OCI-LY1 (cell line): Measurements from ENCODE around the gene SPATA16.

Source experiments
- CTCF ChIP-seq: fragments of 200-600 bp; sonication (generic), shearing (Covaris generic); IDR thresholded peaks from 2 replicates; pipeline ENCODE4 v1.5.1; 2017; ENCODE audit warnings: mild to moderate bottlenecking, antibody characterized with exemption, low read length, moderate library complexity, mixed read lengths
- EZH2 ChIP-seq: fragments of 200-600 bp; sonication (generic), shearing (Covaris generic); IDR thresholded peaks from 2 replicates; pipeline ENCODE4 v1.8.0; 2017; ENCODE audit warnings: borderline replicate concordance, mixed run types, mild to moderate bottlenecking, antibody characterized with exemption, low read length, moderate library complexity, mixed read lengths

DNA sequence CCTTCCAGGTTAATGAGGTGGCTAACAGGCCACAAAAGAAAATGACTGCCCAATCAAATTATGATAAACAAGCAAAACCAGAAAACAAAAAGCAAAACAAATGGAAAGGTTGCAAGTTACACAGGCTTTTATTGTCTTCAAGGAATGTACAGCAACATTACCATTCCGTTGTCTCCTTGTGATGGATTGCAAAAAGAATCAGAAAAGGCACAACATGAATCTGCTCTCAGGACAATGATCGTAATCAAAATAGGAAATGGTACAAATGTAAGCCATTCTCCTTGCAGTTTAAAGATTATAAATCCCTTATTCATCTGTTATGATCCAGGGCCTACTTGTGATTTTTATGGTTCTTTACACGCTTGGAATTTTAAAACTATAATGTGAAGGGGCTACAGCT lies 264.7 kb downstream of the SPATA16 start:
- TF ChIP-seq CTCF = no peak
- no peak for TF ChIP-seq EZH2
